HG03139 (cell line): ENCODE data around the gene SYF2.

Experiments used
- ATAC-seq: cut with Tn5 transposase; IDR thresholded peaks from one replicate; pipeline ENCODE4 v1.9.1; 2021; ENCODE audit not compliant: unreplicated experiment

SYF2 gene

GRCh38 chr1:25185409-25186160 lies 46.7 kb downstream of the SYF2 start:
- ATAC-seq: no peak

- ATAC-seq: no peak
Observed at GRCh38 chr1:25184001-25184762, 48.1 kb downstream of the SYF2 start.

- ATAC-seq: no peak
Observed at GRCh38 chr1:25183126-25183980, 48.9 kb downstream of the SYF2 start.

- no peak for ATAC-seq
Observed at GRCh38 chr1:25182629-25183028, 49.7 kb downstream of the SYF2 start.

GRCh38 chr1:25180996-25181395 lies 51.3 kb downstream of the SYF2 start:
- ATAC-seq: no peak

- ATAC-seq: no peak
Observed at GRCh38 chr1:25178917-25179561, 53.3 kb downstream of the SYF2 start.

- ATAC-seq: no peak
Observed at GRCh38 chr1:25174730-25175612, 57.3 kb downstream of the SYF2 start.

GRCh38 chr1:25174363-25174729 lies 58.0 kb downstream of the SYF2 start:
- ATAC-seq: no peak

- no peak for ATAC-seq
Observed at GRCh38 chr1:25173809-25174340, 58.4 kb downstream of the SYF2 start.
